ENCODE measurements around the gene YY1.

DNA sequence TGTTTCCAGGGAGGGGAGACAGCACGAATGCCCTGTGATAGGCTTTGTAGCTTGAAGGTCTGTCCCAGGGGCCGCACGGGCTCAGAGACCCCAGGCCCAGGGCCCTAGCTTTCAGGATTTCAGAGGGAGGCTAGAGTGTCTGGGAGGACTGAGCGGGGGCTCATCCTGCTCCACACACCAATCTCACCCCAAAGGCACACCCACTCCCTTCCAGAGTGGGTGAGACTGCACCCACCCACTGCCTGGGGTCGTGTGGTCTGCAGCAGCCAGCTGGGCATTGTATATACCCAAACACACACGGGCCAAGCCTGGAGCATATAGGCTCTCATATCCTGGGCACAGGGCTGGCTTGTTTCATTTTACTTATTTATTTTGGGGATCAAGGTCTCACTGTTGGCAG is 78.4 kb downstream of the YY1 start:
- no peak for TF ChIP-seq ZFX (IDR thresholded peaks at IDR 0.05; ENCODE audit: borderline replicate concordance)
- TF ChIP-seq, protein P1, sequence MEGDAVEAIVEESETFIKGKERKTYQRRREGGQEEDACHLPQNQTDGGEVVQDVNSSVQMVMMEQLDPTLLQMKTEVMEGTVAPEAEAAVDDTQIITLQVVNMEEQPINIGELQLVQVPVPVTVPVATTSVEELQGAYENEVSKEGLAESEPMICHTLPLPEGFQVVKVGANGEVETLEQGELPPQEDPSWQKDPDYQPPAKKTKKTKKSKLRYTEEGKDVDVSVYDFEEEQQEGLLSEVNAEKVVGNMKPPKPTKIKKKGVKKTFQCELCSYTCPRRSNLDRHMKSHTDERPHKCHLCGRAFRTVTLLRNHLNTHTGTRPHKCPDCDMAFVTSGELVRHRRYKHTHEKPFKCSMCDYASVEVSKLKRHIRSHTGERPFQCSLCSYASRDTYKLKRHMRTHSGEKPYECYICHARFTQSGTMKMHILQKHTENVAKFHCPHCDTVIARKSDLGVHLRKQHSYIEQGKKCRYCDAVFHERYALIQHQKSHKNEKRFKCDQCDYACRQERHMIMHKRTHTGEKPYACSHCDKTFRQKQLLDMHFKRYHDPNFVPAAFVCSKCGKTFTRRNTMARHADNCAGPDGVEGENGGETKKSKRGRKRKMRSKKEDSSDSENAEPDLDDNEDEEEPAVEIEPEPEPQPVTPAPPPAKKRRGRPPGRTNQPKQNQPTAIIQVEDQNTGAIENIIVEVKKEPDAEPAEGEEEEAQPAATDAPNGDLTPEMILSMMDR (IDR thresholded peaks at IDR 0.05) = no peak
